ENCODE results near the gene GRAMD4.
A peak's percentile ranks its signal among the peaks of the same experiment; 100 is the strongest.

GRAMD4 gene

DNA sequence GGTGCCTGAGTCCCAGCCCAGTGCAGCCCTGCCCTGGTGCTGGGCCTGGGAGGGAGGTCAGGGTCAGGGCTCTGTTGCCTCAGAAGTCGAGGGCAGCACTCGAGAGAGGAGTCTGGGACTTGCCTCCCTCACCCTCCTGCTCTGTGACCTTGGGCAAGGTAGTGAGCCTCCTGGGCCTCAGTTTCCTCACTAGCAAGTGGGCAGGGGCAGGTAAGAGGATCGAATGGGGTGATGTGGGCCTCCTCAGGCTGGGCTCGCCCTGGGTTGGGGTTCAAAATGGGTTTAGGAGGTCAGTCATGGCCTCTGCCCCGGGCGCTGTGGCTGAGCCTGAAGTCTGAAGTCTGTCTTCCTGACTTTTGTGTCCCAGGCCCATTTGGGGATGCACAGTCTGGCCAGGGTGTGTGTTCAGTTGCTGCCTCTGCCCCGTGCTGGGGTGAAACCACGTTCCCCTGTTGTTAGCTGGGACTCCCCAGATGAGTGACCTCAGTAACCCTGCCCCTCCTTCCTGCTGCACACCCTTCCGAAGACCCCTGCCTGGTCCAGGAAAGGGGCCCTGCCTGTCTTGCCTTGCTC lies 41.8 kb upstream of the GRAMD4 start:
- Histone ChIP-seq H2AFZ (ENCODE audit: low read length) (no peak overlapping the region), H3K4me3 (ENCODE audit: low read length) (peak overlapping the region; percentile 79; the same call in 1 of the 2 replicates), H3K9ac (ENCODE audit: low read length) (no peak overlapping the region), H4K20me1 (ENCODE audit: insufficient read depth, low read length) (no peaks in the 10 kb centered on the region), H3K27me3 (replicated peaks; ENCODE audit: insufficient read depth, low read length) (no peaks in the 10 kb centered on the region; the same call in 1 of the 2 replicates), H3F3A (ENCODE audit: insufficient read depth, low read length) (peaks cover 4% of the 10 kb centered on the region; the same call in 1 of the 2 replicates), H3K79me2 (ENCODE audit: low read length) (peaks cover 4% of the 10 kb centered on the region), H3K4me1 (ENCODE audit: low read length) (peaks cover 15% of the 10 kb centered on the region; the same call in 1 of the 2 replicates), H3K36me3 (replicated peaks; ENCODE audit: insufficient read depth, low read length) (no peaks in the 10 kb centered on the region), H3K4me2 (ENCODE audit: low read depth, low read length) (peak overlapping the region; percentile 96), H3K27ac (ENCODE audit: low read length) (no peak overlapping the region), H3K9me2 (replicated peaks; ENCODE audit: insufficient read depth, low read length) (no peaks in the 10 kb centered on the region), H3K9me3 (replicated peaks; ENCODE audit: insufficient read depth, low read length) (no peaks in the 10 kb centered on the region)
- DNase-seq = no peak
- TF ChIP-seq, protein P1, sequence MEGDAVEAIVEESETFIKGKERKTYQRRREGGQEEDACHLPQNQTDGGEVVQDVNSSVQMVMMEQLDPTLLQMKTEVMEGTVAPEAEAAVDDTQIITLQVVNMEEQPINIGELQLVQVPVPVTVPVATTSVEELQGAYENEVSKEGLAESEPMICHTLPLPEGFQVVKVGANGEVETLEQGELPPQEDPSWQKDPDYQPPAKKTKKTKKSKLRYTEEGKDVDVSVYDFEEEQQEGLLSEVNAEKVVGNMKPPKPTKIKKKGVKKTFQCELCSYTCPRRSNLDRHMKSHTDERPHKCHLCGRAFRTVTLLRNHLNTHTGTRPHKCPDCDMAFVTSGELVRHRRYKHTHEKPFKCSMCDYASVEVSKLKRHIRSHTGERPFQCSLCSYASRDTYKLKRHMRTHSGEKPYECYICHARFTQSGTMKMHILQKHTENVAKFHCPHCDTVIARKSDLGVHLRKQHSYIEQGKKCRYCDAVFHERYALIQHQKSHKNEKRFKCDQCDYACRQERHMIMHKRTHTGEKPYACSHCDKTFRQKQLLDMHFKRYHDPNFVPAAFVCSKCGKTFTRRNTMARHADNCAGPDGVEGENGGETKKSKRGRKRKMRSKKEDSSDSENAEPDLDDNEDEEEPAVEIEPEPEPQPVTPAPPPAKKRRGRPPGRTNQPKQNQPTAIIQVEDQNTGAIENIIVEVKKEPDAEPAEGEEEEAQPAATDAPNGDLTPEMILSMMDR (IDR thresholded peaks at IDR 0.05; ENCODE audit: low read length) = no peak
- TF ChIP-seq EZH2 (optimal IDR thresholded peaks at IDR 0.05; ENCODE audit: low read depth, low read length) (no peak), EZH2phosphoT487 (IDR thresholded peaks at IDR 0.05; ENCODE audit: low read length) (no peak)

DNA sequence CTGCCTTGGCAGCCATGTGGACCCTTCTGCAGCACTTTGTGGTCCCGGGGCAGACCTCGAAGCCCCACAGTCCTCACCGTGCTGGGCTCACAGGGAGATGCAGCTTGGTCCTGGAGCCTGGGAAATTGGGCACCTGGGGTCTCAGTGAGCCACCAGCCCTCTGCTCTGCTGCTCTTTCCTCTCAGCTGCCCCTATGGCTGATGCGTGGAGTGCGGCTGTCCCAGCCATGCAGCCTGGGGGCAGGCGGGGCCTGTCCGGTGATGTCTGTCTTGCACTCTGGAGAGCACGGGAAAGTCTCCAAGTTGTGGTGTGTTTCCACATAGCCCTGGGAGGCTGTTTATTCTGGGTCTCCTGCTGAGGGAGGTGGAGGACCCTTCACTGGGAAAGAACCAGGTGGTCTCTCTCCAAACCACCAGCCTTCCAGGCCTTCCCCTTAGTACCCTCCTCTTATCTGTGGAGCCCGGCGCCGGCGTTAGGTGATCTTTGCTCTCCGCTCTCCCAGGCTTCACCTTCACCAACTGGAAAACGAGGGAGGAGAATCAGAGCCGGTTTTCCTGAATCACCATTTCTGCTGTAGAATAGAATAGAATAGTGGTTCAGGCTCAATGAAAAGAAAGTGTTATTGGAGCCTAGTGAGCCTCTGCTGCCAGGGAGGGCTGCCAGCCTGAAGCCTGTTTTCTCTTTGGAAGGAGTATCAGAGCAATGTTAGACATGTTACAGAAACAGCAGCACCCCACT lies 41.2 kb upstream of the GRAMD4 start:
- Histone ChIP-seq H2AFZ (ENCODE audit: low read length) (no peak overlapping the region), H3K9ac (ENCODE audit: low read length) (no peak overlapping the region), H3F3A (ENCODE audit: insufficient read depth, low read length) (peaks cover 4% of the 10 kb centered on the region; the same call in 1 of the 2 replicates), H3K4me3 (ENCODE audit: low read length) (no peak overlapping the region), H3K36me3 (replicated peaks; ENCODE audit: insufficient read depth, low read length) (no peaks in the 10 kb centered on the region), H3K9me2 (replicated peaks; ENCODE audit: insufficient read depth, low read length) (no peaks in the 10 kb centered on the region), H3K27ac (ENCODE audit: low read length) (no peak overlapping the region), H3K79me2 (ENCODE audit: low read length) (peaks cover 4% of the 10 kb centered on the region), H3K4me1 (ENCODE audit: low read length) (peaks cover 15% of the 10 kb centered on the region; the same call in 1 of the 2 replicates), H3K27me3 (replicated peaks; ENCODE audit: insufficient read depth, low read length) (no peaks in the 10 kb centered on the region; the same call in 1 of the 2 replicates), H4K20me1 (ENCODE audit: insufficient read depth, low read length) (no peaks in the 10 kb centered on the region), H3K4me2 (ENCODE audit: low read depth, low read length) (no peak overlapping the region), H3K9me3 (replicated peaks; ENCODE audit: insufficient read depth, low read length) (no peaks in the 10 kb centered on the region)
- DNase-seq = no peak
- TF ChIP-seq, protein P1 (IDR thresholded peaks at IDR 0.05; ENCODE audit: low read length) = no peak
- no peak for TF ChIP-seq EZH2 (optimal IDR thresholded peaks at IDR 0.05; ENCODE audit: low read depth, low read length)
- no peak for TF ChIP-seq EZH2phosphoT487 (IDR thresholded peaks at IDR 0.05; ENCODE audit: low read length)

DNA sequence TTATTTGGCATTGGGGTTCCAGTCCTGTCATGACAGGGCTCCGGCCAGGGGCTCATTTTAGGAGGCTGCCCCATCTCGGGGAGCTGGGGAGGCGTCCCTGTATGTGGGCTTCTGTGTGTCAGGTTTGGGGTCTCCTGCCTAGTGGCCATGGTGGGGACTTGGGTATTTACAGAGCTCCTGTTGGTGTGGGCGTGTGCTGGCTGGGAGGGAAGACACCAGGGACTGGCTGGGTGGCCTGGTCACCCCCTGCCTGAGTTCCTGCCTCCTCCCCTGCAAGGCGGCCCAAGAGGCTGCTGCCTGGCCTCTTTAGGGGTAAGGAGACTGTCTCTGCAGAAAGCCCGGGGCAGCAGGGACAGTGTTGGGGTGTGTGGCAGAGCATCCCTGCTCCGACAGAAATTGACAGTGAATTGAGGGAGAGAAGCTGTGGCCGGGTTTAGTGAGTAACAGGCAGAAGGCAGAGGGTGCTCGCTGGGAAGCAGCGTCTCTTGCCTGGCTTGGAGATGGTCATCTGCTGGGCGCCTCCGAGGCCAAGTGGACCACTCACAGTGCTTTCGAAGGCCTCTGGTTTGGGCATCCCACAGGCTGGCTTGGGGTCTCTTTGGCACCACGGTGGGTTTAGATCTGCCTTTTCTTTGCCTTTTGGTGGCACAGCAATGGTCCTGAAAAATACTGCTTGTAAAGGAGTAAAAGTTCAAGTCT lies 40.3 kb upstream of the GRAMD4 start:
- Histone ChIP-seq H3K79me2 (ENCODE audit: low read length) (peaks cover 4% of the 10 kb centered on the region), H3K9me2 (replicated peaks; ENCODE audit: insufficient read depth, low read length) (no peaks in the 10 kb centered on the region), H3K36me3 (replicated peaks; ENCODE audit: insufficient read depth, low read length) (no peaks in the 10 kb centered on the region), H3K9me3 (replicated peaks; ENCODE audit: insufficient read depth, low read length) (no peaks in the 10 kb centered on the region), H4K20me1 (ENCODE audit: insufficient read depth, low read length) (no peaks in the 10 kb centered on the region), H3K4me3 (ENCODE audit: low read length) (no peak overlapping the region), H3K27ac (ENCODE audit: low read length) (no peak overlapping the region), H3F3A (ENCODE audit: insufficient read depth, low read length) (peaks cover 4% of the 10 kb centered on the region; the same call in 1 of the 2 replicates), H3K4me1 (ENCODE audit: low read length) (peaks cover 15% of the 10 kb centered on the region; the same call in 1 of the 2 replicates), H2AFZ (ENCODE audit: low read length) (no peak overlapping the region), H3K9ac (ENCODE audit: low read length) (no peak overlapping the region), H3K4me2 (ENCODE audit: low read depth, low read length) (no peak overlapping the region), H3K27me3 (replicated peaks; ENCODE audit: insufficient read depth, low read length) (no peaks in the 10 kb centered on the region; the same call in 1 of the 2 replicates)
- no peak for DNase-seq
- no peak for TF ChIP-seq EZH2 (optimal IDR thresholded peaks at IDR 0.05; ENCODE audit: low read depth, low read length)

Measured in MM.1S (cell line).